Bone marrow (tissue), 2 donors: ENCODE data around the gene MAPK12.

ENCODE experiments used
- DNase-seq, 2 donors: peaks; one replicate each; lab custom pipeline; 2025; lab: John Stamatoyannopoulos, UW

MAPK12 gene

DNA sequence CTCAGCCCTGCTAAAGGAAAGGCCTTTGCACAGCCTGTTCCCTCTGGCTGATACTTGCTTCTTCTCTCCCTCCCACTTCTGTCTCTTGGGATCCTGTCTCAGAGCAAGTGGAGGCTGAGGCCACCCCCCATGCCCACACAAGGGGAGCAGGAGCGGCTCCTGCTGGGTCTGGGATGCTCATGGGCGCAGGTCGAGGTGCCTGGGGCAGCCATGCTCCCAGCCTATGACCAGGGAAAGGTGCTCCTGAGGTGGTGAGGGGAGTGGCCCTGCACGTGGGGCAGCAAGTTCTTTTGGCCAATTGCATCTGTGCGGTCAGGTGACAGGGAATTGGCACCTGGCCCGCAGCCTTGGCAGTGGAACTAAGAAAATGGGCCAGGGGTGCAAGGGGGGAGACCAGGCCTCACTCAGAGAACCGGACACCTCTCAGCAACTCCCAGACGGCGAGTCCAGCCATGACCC lies 7.2 kb upstream of the MAPK12 start:
- DNase-seq, result no peak

DNA sequence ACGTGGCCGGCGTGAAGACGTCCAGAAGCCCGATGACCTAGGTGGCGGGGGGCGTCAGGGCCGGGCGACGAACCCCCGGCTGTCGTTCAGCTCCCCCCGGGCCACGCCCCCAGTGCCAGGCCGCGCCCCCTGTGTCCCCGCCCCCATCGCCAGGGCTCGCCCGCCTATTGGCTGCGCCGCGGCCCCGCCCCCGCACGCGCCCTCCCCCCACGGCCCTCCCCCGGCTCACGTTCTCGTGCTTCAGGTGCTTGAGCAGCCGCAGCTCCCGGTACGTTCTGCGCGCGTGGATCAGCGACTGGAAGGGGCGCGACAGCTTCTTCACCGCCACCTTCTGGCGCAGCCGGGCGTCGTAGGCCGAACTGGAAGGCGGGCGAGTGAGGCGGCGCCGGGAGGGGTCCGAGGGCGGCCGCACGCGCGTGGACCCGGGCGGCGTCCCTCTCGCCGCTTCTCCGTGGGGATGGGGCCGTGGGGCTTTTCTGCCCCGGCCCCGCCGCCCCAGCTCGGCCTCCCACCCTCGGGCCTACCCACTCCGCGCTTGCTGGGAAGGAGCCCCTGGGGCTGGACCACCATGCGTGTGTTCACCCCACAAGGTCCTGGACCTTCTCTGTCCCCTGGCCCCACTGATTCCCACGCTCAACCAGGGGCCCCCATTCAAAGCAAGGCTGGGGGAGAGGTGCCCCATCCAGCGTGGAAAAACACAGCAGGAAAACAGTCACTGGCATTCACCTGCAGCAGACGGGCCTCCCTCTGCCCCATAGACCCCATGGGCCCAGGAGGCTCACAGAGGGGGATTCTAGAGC lies 6.3 kb upstream of the MAPK12 start:
- no peak for DNase-seq

DNA sequence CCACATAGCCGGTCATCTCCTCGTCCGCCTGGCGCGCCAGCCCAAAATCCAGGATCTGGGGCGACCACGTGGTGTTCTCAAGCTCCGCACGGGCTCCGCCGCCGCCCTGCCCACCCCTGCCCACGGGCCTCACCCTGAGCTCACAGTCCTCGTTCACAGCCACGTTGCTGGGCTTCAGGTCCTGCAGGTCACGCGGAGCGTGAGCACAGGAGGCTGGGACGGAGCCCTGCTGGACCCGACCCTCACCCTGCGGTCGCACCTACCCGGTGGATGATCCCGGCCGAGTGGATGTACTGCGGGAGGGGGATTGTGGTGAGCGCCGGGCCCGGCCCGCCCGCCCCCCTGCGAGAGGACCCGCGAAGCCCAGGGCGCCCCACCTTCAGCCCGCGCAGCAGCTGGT lies 5.5 kb upstream of the MAPK12 start:
- no peak for DNase-seq

DNA sequence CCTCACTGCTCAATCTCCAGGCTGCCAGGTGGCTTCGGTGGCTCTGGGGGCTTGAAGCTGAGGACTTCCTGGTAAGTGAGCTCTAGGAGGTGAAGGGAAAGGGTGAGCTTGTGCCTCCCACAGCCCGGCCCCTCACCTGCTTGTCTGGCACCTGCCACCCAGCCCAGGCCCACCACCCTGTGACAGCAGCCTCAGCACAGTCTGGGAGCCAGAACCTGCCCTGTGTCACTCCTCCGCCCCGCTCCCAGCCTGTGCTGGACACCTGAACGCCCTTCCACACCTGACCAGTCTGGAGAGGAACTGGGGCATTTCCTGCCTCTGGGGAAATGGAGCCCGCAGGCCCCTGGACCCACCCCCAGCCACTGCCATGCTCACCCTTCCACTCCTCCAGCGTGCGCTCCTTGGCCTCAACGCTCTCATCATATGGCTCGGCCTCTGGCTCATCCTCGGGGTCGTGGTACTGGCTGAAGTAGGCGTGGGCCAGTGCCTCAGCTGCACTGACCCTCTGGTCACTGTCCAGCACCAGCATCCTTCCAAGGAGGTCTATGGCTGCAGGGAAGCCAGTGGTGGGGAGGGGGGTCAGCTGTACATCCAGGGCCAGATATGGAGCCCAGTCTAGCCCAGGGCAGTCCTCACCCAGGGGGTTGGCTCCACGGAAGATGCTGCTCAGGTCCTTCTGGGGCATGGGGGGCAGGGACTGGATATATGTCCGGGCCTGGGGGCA lies 3.6 kb upstream of the MAPK12 start:
- DNase-seq, result no peak

DNA sequence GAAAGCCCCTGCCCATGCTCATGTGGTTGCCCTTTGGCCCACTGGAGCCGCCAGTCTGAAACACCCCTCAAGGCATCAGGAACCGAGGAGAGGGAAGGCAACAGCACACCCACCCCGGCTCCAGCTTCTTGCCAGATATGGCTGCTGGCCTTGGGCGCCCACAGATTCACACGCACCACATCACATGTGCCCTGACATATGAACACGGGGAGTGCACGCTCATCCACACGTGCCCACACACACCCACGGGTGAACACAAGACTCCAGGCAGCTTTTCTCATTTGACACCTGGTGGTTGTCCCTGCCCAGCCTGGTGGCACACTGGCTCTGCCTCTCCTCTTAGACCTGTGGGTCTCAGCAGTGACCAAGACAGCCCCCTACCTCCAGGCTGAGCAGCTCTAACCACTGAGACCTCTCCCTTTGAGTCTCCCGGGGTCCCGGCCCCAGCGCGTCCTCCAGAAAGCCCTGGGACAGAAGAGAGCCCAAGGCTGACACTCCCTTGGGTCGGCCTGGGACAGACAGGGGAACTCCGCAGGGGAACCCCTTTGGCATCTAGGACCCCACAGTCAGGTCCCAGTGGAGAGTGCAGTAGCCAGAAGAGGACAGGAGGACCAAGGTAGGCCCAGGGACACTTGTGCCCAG lies 2.7 kb upstream of the MAPK12 start:
- DNase-seq, result no peak

DNA sequence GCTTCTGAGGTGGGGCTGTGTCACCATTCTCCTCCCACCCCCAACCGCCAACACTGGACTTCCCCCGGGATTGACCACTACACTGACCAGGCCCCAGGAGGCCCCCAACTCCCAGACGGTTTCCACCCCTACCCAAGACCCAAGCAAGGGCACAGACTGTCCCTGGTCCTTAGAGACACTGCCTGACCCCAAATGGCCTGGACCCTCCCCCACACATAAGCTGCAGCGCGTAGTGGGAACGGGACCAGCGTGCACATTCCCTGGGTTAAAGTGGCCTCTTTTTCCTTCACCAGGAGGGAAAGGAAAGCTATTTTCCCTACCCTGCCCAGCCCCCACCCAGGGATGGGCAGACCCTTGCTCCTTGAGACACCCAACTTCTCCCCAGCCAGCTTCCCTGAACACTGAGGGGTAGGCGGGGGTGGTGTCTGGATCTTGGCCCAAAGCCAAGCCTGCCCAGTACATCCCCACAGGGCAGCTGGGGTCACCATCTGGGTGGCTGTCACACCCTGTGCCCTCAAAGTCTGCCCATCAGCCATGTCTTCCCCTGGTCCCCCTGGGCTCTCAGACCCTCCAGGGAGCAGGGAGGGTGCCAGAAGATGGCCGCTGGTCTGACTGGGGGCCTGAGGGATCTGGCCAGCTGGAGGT lies 1.6 kb upstream of the MAPK12 start:
- no peak for DNase-seq

DNA sequence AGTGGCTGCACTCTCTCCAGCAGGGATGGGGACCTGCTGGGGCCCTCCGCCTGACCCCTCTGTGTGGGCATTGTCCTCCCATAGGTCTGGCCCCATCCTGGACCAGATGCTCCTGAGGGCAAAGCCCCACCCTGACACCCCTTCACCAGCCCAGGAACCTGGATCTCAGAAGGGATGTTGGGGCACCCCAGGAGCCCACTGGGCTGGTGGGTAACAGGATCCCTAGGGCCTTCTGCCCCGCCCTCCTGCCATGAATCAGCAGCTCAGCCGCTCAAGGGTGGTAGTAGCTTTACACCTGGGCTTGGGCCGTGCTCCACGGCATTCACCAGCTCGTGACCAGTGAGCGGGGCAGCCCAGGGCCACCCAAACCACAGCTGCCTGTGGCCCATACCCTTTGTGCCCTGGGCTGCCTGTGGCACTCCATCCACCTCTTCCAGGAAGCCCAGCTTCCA lies 1.0 kb upstream of the MAPK12 start:
- DNase-seq, result no peak

DNA sequence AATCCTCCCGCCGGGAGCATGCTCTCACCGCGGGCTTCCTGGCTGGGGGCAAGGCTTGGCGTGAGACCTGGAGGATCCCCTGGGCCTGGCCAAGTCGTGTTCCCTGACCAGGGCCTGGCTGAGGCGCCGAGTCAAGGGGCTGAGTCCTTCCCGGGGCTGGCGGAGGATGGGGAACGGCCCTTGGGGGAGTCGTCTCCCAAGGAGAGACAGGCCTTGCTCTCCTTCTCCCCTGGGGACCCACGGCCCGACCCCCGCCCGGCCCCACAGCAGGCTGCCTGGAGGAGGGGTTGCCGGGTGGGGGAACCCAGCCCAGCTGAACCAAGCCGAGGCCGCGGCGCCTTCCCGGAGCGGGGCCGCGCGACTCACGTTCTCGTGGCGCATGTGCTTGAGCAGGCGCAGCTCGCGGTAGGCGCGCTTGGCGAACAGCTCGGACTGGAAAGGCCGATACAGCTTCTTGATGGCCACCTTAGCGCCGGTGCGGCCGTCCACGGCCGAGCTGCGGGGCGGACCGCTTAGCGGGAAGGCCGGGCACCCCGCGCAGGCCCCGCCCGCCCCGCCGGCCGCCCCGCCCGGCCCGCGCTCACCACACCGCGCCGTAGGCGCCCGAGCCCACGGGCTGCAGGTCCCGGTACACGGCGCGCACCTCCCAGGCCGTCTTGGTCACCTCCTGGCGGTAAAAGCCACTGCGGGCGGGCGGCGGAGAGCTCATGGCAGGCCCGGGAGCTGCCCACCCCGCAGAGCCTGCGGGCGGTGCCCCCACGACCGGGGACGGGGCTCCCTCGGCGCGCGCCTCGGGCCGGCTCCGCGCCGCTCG lies 475 bp downstream of the MAPK12 start:
- no peak for DNase-seq

DNA sequence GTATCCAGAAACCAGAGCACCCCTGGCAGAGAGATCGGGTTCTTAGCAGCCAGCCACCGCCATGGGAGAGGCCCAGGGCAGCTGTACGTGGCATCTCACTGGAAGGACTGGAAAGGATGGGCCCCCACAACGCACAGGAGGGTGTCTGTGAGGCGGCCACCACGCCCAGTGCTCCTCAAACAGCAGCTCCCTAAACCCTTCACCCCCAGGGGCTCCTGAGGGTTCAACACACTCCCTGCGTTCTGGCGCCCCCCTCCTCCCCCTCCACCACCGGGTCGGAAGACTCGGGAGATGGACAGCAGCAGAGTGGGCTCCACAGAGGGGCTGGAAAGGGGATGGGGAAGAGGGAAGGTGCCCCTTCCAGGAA lies 1.1 kb downstream of the MAPK12 start:
- no peak for DNase-seq

DNA sequence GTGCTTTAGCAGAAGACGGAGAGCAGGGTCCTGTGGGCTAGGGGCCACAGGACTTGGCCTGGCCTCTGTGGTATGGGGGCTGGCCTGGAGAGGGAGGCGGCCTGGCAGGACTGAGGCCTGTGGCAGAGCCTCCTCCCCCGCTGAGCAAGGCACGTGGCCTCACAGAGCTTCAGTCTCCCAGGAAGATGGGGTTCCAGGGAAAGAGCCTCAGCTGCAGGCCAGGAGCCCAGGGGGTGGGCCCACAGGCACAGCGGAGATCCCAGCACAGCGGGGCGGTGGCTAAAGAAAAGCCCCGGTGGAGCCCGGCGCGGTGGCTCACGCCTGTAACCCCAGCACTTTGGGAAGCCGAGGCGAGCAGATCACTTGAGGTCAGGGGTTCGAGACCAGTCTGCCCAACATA lies 2.2 kb downstream of the MAPK12 start:
- DNase-seq, result no peak

DNA sequence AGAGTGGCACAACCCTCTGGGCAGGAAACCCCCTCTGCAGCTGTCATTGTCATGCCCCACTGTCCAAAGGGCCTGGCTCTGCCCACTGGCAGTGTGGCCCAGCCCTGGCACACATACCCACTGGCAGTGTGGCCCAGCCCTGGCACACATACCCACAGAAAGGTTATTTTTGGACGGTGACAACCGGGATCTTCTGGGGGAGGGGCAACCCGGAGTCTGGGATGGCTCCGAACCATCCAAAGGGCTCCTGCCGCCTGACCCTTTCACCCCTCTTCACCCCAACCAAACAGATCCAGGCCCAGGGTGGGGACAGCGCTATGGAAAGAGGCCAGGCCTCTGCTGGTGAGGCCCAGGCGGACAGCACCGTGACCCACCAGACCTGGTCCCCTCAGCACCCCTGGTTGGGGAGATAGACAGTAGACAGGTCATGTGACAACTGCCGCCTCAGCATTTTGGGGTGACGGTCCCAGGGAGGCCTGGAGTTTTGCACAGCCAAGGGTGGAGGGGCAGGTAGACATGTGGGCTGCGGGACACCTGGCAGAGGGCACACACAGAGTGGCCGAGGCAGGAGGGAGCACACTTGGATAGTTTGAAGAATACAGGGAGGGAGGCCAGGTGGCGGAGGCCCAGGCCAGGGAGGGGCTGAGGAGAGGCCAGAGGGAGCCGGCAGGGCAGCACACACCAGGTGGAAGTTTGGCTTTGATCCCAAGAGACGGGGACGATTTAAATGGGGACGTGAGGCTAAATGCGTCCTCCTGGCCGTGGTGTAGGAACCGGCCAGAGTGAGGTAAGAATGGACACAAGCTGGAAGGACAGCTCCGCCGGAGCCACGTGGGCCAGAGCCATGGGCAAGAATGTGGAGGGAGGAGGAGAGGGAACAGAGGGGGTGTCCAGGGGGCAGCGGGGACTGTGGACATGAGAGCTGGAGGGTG lies 2.9 kb downstream of the MAPK12 start:
- DNase-seq, result no peak

DNA sequence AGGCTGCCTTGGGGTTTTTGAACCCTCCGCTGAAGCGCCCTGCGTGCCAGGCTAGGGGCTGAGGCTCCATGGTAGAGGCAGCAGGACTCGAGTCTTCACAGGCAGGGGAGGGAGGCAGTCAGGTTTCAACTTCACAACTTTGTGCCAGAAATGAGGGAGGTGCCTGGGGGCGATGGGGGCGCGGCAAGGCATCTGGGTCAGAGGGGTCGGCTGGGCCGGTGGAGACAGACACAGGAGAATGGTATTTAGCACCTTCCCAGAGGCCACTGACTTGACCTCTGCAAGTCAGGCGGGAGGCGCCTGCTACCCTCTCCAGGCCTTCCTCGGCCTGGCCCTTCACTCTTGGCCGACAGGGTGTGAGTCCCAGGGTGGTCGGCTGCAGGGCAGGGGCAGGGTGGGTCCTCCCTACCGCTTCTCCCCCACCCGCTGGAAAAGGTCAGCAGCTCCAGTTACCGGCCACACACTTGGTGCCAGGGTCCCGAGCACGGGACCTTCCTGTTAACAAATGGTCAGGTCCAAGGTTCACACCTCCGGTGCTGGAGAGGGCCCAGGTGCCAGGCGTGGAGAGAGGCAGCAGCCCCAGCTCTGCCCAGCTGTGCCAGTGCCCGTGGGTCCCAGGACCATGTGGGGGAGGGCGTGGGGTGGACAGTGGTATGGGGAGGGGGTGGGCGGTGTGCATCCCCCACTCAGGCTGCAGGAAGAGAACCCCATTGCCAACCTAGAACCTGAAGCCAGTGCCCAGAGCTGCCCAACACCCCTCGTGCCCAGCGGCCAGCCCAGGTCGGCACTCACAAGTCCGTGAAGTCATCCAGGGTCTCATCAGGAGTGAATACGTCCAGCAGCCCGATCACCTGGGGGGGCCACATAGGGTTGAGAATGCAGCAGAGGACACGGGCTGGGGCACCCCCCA lies 3.8 kb downstream of the MAPK12 start:
- DNase-seq, result no peak

DNA sequence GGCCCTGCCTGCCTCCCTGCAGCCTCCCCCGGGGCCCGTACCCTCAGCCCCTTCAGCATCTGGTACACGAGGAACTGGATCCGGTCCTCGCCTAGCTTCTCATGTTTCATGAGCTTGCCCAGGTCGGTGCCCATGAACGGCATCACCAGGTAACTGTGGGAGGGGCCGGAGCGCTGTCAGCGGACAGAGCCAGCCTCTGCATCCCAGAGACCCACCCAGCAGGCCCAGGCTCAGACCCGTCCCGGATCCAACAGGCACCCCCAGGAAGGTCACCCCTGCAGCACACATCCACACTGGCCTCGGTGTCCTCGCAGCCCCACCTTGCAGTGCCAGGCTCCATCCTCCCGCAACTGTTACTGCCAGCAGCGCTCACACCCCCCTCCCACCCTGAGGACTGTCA lies 4.4 kb downstream of the MAPK12 start:
- DNase-seq, result no peak

DNA sequence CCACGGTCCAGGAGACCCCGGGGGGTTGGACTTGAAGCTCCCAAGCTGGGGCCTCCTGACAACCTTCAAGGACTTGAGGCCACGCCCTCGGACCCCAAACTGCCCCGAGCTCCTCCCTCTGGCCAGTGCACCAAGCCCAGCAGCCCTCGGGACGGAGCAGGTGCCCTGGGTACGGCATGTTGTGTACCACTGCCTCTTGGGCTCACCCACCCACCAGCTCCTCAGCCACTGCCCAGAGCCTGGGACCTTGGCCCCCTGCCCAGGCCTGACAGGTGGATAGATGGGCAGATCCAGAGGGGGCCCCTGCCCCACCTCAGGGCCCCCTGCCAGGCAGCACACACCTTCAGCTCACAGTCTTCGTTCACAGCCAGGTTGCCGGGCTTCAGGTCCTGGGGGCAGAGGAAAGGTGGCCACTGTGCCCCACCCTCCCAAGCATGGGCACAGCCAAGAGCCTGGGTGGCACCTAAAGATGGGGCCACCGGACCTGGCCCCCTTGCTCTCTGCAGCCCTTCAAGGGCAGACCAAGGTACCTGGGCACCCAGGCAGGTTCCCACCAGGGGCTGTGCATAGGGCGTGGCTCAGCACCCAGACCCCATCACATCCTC lies 5.1 kb downstream of the MAPK12 start:
- no peak for DNase-seq

DNA sequence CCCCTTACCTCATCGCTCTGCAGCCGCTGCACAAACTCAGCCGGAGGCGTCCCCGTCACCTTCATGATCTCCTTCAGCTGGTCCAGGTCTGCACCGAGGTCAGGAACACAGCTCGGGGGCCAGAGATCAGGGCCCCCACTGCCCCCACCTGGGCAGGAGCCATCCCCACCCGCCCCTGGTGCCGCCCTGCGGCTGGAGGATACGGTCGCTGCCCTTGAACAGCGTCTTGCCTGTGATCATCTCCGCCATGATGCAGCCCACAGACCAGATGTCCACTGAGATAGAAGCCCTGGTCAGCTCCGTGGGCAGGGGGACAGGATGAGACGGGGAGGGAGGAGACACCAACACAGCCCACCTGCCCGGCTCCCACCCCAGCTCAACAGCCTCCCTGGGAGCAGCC lies 5.9 kb downstream of the MAPK12 start:
- no peak for DNase-seq

DNA sequence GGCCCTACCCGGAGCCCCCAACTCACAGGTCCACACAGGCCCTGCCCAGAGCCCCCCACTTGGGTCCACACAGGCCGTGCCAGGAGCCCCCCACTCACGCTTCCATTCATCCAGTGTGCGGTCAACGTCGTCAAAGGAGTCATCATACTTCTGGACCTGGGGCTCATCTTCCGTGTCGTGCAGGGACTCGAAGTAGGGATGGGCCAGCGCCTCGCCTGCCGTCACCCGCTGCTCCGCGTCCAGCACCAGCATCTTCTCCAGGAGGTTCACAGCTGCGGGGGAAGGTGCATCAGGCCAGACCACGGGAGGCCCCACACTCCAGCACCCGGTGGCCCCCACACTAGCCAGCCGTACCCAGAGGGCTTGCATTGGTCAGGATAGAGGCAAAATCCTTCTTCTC lies 6.4 kb downstream of the MAPK12 start:
- no peak for DNase-seq

DNA sequence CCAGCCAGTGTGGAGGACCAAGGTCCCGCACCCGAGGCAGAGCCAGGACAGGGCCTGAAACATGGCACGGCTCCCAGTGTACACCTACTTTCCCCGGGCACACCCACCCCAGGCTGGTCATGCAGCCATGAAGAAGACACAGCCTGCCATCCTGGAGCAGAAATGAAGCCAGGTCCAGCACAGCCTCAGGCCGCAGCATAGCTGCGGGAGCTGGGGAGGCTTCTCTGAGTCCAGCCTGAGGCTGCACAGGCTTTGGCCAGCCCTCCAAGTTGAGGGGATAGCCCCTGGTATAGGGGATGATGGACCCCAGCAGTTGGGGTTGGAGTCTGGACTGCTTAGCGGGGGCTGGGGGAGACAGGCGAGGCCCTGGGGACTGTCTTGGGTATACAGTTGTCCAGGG lies 7.5 kb downstream of the MAPK12 start:
- no peak for DNase-seq

DNA sequence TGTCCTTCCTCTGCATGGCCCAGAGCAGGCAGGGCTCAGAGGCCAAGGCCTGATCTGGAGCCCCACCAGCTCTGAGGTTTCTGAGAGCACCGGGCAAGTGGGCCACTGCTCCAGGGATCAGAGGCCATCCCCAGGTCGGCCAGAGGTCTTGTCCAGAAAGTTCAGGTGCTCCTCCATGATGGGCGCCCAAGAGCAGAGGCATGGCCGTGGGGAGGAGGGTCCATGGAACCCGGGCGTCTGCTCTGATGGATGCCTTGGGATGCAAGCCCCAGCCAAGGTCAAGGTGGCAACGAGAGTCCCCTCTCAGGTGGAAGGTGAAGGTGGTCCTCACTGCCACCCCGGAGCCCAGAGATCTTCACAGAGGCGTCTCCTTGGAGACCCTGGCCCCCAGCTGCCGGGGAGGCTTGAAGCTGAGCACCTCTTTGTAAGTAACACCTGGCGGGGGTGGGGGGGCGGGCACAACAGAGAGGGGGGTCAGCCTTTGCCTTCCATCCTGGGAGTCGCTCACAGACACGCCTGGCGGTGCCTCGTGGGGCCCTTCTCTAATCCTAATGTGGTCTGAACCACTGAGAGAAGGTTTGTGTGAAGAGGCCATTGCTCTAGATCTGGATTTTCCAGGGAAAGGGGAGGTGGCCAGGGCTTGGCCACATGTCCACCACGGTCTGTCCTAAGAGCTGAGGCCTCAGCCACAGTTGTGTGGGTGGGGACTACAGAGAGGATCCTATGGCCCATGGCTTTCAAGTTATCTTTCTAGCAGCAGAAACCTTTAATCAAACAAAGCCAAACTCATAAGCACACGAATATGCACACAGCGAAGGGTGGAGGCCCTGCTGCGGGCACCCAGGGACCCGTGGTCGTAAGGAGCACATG lies 8.2 kb downstream of the MAPK12 start:
- DNase-seq, result no peak
